GM12878 (cell line): Measurements from ENCODE around the gene ASCC2. TPM values are rescaled to one million over a fixed set of nuclear protein-coding genes. Genes with fewer than 3 reads are reported as not detected.

ENCODE experiments used
- ATAC-seq: fragments of 200-7000 bp; cut with Tn5 transposase; 3 replicates; pipeline ENCODE4 v1.9.1; 2020; ENCODE audit warnings: mild to moderate bottlenecking, moderate library complexity
- BruUV-seq: library from RNA; stranded (reverse); fragments of 400-500 nt; replicated peaks from 2 replicates; lab custom pipeline; 2021; lab: Mats Ljungman, UMichigan
- CTCF ChIA-PET: fragments of 300-600 bp; sonication (Branson Sonifier 250); formaldehyde crosslinking; extraction: SDS; loops from one replicate; lab custom pipeline; 2021; ENCODE audit warnings: inconsistent platforms; lab: Yijun Ruan, JAX
- POLR2A ChIA-PET: fragments of 350-600 bp; formaldehyde crosslinking; extraction: SDS; loops from one replicate; lab custom pipeline; 2021; ENCODE audit warnings: inconsistent platforms; lab: Charles Lee
- RAD21 ChIA-PET: fragments of 300-600 bp; sonication (Branson Sonifier 250); formaldehyde crosslinking; loops from one replicate; lab custom pipeline; 2023; ENCODE audit warnings: antibody characterized with exemption; ENCODE audit not compliant: unreplicated experiment; lab: Charles Lee
- SMC1A ChIA-PET: fragments of 300-600 bp; sonication (Branson Sonifier 250); formaldehyde crosslinking; loops from one replicate; lab custom pipeline; 2023; ENCODE audit not compliant: unreplicated experiment, uncharacterized antibody; lab: Charles Lee
- DNase-seq: peaks from one replicate; pipeline ENCODE4 v3.0.0-alpha.2; 2011; ENCODE audit warnings: low read depth, low spot score
- FAIRE-seq: peaks from 3 replicates; lab custom pipeline; 2011; peaks lifted over from hg19 to GRCh38; lab: Jason Lieb, UNC
- H2AFZ ChIP-seq: 2 replicates; pipeline ENCODE4 v1.6.0; 2011; ENCODE audit warnings: low read depth, low read length, control low read depth; ENCODE audit not compliant: control insufficient read depth
- H3K27ac ChIP-seq: 2 replicates; pipeline ENCODE4 v1.5.1; 2011; ENCODE audit warnings: control low read depth; ENCODE audit not compliant: control insufficient read depth, insufficient read depth
- H3K27me3 ChIP-seq, 2 experiments: replicated peaks in 1 of 2; 2 replicates each; pipeline versions ENCODE4 v1.6.0 to v1.6.1; 2011; ENCODE audit warnings: low read length in 1 of 2; ENCODE audit not compliant: control insufficient read depth in 2 of 2, insufficient read depth in 2 of 2
- H3K36me3 ChIP-seq, 2 experiments: 2 replicates each; pipeline ENCODE4 v1.5.1; 2011; ENCODE audit warnings: low read length in 1 of 2; ENCODE audit not compliant: control insufficient read depth in 2 of 2, insufficient read depth in 2 of 2
- H3K4me1 ChIP-seq: 2 replicates; pipeline ENCODE4 v1.6.1; 2011; ENCODE audit warnings: mild to moderate bottlenecking, low read length, moderate library complexity, mixed read lengths; ENCODE audit not compliant: control insufficient read depth, insufficient read depth
- H3K4me2 ChIP-seq: 2 replicates; pipeline ENCODE4 v1.6.0; 2011; ENCODE audit warnings: control low read depth; ENCODE audit not compliant: control insufficient read depth, insufficient read depth
- H3K4me3 ChIP-seq: fragments of 200-600 bp; sonication (generic); 2 replicates; pipeline ENCODE4 v1.5.1; 2016
- H3K79me2 ChIP-seq: 2 replicates; pipeline ENCODE4 v1.6.0; 2011; ENCODE audit warnings: low read length; ENCODE audit not compliant: control insufficient read depth, insufficient read depth
- H3K9ac ChIP-seq: 2 replicates; pipeline ENCODE4 v1.8.0; 2011; ENCODE audit warnings: low read length, control low read depth, mixed read lengths; ENCODE audit not compliant: control insufficient read depth, insufficient read depth
- H3K9me3 ChIP-seq: replicated peaks from 3 replicates; pipeline ENCODE4 v1.5.1; 2011; ENCODE audit warnings: mild to moderate bottlenecking, low read length; ENCODE audit not compliant: control insufficient read depth, insufficient read depth
- H4K20me1 ChIP-seq: 2 replicates; pipeline ENCODE4 v1.6.0; 2011; ENCODE audit not compliant: control insufficient read depth, insufficient read depth
- CBFB ChIP-seq: IDR thresholded peaks from 2 replicates; pipeline ENCODE4 v1.6.1; 2016; ENCODE audit warnings: antibody characterized with exemption, low read depth
- ESRRA ChIP-seq: IDR thresholded peaks from 2 replicates; pipeline ENCODE4 v1.6.1; 2012; ENCODE audit warnings: mild to moderate bottlenecking, low read length, improper control_type of control experiment
- HDAC2 ChIP-seq: fragments of 200-600 bp; sonication (generic); IDR thresholded peaks from 2 replicates; pipeline ENCODE4 v1.6.1; 2017
- IKZF2 ChIP-seq, 2 experiments: fragments of 450-650 bp; IDR thresholded peaks; 2 replicates each; pipeline ENCODE4 v1.6.1; 2017; ENCODE audit warnings: mild to moderate bottlenecking in 2 of 2, moderate library complexity in 2 of 2
- NR2C1 ChIP-seq: fragments of 450-650 bp; IDR thresholded peaks from 2 replicates; pipeline ENCODE4 v1.6.1; 2017; ENCODE audit warnings: antibody characterized with exemption, mild to moderate bottlenecking, moderate library complexity
- NR2F1 ChIP-seq: fragments of 450-650 bp; conservative IDR thresholded peaks from 2 replicates; pipeline ENCODE4 v1.6.1; 2017; ENCODE audit warnings: mild to moderate bottlenecking
- RFX5 ChIP-seq: IDR thresholded peaks from 2 replicates; pipeline ENCODE4 v1.6.1; 2011; ENCODE audit warnings: low read depth, low read length, improper control_type of control experiment
- SMAD5 ChIP-seq: IDR thresholded peaks from 2 replicates; pipeline ENCODE4 v1.6.1; 2016; ENCODE audit warnings: antibody characterized with exemption, low read depth
- SMC3 ChIP-seq: IDR thresholded peaks from 2 replicates; pipeline ENCODE4 v1.6.1; 2011; ENCODE audit warnings: low read length, improper control_type of control experiment, borderline replicate concordance
- TBL1XR1 ChIP-seq: IDR thresholded peaks from 2 replicates; pipeline ENCODE4 v1.6.1; 2012; ENCODE audit warnings: low read depth, low read length, improper control_type of control experiment
- ZNF217 ChIP-seq: fragments of 450-650 bp; IDR thresholded peaks from 2 replicates; pipeline ENCODE4 v1.6.1; 2017; ENCODE audit warnings: antibody characterized with exemption, mild to moderate bottlenecking
- WGBS: methylation state at CpG from one replicate; pipeline ENCODE4 v1.1.6; 2016; ENCODE audit warnings: low lambda C conversion rate; ENCODE audit not compliant: insufficient replicate concordance, insufficient coverage; ENCODE audit errors: missing lambda C conversion rate; 5-methylcytosine and 5-hydroxymethylcytosine counted together
- in situ Hi-C: fragments of 300-500 bp; cut with MboI; formaldehyde crosslinking; loops from 9 replicates; pipeline ENCODE4 v1.14.3; 2018; ENCODE audit warnings: mixed read lengths
- intact Hi-C: fragments of 100-400 bp; cut with micrococcal nuclease; formaldehyde crosslinking; loops from one replicate; pipeline ENCODE4 v1.14.2; 2022; ENCODE audit not compliant: unreplicated experiment
- polyA plus RNA-seq, 11 experiments: library from polyadenylated mRNA; depleted of rRNA in 4 of 11; unstranded in 6 of 11; stranded (reverse) in 5 of 11; fragments of >200 nt; fragmentation: Nextera tagmentation in 4 of 11; fragmentation: Illumina TruSeq in 1 of 11; extraction: Ambion mirVana in 4 of 11; extraction: Trizol in 1 of 11; gene quantifications; 1 replicate in 1 of 11; 2 replicates in 10 of 11; pipeline versions ENCODE4 v1.2.1 to v1.2.3, GENCODE V29; 2011 to 2016; ENCODE audit warnings: inconsistent platforms in 2 of 11, missing spikeins in 2 of 11, low read depth in 1 of 11
- total RNA-seq, 4 experiments: library from RNA; depleted of rRNA in 3 of 4; stranded (reverse); fragments of >200 nt in 3 of 4; fragmentation: Illumina TruSeq in 1 of 4; extraction: Trizol in 1 of 4; gene quantifications; 2 replicates each; pipeline versions ENCODE4 v1.2.1 to v1.2.3, GENCODE V29; 2013 to 2021
- TF ChIP-seq, protein P1 (sequence below): fragments of 450-650 bp; formaldehyde crosslinking; IDR thresholded peaks from 2 replicates; pipeline ENCODE4 v1.4.0; 2020; ENCODE audit warnings: mild to moderate bottlenecking, moderate library complexity

ASCC2 gene
- total and polyA plus RNA-seq, 10 of the 15 experiments (the other 5 are each of a cell fraction or from before 2014, with no cell fraction given): 5.3 to 91.4 (median 56.5) TPM

DNA sequence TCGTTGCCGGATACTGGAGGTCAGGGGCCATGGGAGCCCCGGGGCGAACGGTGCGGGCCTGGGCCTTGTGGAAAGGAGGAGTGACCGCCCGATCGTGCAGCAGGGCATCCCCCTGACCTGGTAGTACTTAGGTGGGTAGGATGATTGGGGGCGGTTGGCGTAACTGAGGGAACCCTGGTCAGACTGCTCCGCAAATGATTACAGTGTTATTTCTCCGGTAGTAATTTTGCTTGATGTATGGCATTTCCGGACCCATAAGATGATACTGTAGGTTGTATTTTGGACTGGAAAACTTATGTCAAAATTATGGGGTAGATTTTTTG lies 45.7 kb upstream of the ASCC2 start:
- H3K79me2 ChIP-seq: peaks cover 33% of the 10 kb centered on the region
- H3K9me3 ChIP-seq: no peaks in the 10 kb centered on the region
- no peak for DNase-seq
- no peaks in the 10 kb centered on the region for H3K4me1 ChIP-seq
- H3K9ac ChIP-seq: peak overlapping the region; percentile 78
- CTCF ChIA-PET: interaction anchor here (0.7 to 1.7 kb wide), 4 partner anchors 46 to 280 kb away, joined by 3 read pairs; partner anchors contain the start of genes ASCC2 and NF2
- peak overlapping the region; percentile 74 for H3K4me2 ChIP-seq
- intact Hi-C loops (loop anchor here (10.0 kb wide), 1 partner anchor 101 kb away; no protein-coding TSS in a partner anchor), in situ Hi-C loops (no loop called here)
- H3K27me3 ChIP-seq: no peaks in the 10 kb centered on the region
- no TSS peak for BruUV-seq
- SMC1A ChIA-PET: interaction anchor here (1.2 kb wide), 1 partner anchor 33 kb away, joined by 4 read pairs; no protein-coding TSS in a partner anchor
- peak overlapping the region; percentile 77 for H3K27ac ChIP-seq
- H2AFZ ChIP-seq: peak overlapping the region; percentile 90
- no peaks in the 10 kb centered on the region for H4K20me1 ChIP-seq
- ATAC-seq: peak; percentile 33
- H3K4me3 ChIP-seq: peak overlapping the region; percentile 70
- no peak for TF ChIP-seq HDAC2
- TF ChIP-seq SMC3: no peak
- TF ChIP-seq, protein P1, sequence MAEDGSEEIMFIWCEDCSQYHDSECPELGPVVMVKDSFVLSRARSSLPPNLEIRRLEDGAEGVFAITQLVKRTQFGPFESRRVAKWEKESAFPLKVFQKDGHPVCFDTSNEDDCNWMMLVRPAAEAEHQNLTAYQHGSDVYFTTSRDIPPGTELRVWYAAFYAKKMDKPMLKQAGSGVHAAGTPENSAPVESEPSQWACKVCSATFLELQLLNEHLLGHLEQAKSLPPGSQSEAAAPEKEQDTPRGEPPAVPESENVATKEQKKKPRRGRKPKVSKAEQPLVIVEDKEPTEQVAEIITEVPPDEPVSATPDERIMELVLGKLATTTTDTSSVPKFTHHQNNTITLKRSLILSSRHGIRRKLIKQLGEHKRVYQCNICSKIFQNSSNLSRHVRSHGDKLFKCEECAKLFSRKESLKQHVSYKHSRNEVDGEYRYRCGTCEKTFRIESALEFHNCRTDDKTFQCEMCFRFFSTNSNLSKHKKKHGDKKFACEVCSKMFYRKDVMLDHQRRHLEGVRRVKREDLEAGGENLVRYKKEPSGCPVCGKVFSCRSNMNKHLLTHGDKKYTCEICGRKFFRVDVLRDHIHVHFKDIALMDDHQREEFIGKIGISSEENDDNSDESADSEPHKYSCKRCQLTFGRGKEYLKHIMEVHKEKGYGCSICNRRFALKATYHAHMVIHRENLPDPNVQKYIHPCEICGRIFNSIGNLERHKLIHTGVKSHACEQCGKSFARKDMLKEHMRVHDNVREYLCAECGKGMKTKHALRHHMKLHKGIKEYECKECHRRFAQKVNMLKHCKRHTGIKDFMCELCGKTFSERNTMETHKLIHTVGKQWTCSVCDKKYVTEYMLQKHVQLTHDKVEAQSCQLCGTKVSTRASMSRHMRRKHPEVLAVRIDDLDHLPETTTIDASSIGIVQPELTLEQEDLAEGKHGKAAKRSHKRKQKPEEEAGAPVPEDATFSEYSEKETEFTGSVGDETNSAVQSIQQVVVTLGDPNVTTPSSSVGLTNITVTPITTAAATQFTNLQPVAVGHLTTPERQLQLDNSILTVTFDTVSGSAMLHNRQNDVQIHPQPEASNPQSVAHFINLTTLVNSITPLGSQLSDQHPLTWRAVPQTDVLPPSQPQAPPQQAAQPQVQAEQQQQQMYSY (CRISPR knock-in tag): no peak
- 0 out of 2 replicates have a peak, but pooled peaks have one; percentile 6 for TF ChIP-seq CBFB
- TF ChIP-seq SMAD5: no peak
- no peak for TF ChIP-seq RFX5
- TF ChIP-seq NR2C1: peak; percentile 40; the same call in 1 of the 2 replicates
- TF ChIP-seq ZNF217: no peak
- no peak for TF ChIP-seq TBL1XR1
- TF ChIP-seq IKZF2 (IDR thresholded peaks at IDR 0.05): 0 out of 4 replicates have a peak, but pooled peaks of 1 of the 2 experiments have one; percentile 2
- TF ChIP-seq NR2F1: peak; percentile 55
- TF ChIP-seq ESRRA: no peak
- RAD21 ChIA-PET: interaction anchor here (0.6 to 1.4 kb wide), 5 partner anchors 101 to 677 kb away, joined by 3 to 4 read pairs (median 3); partner anchors contain the start of gene ZMAT5
- no peak for FAIRE-seq
- WGBS: 1% methylated on average over 14 of the region's 14 CpGs
- POLR2A ChIA-PET: interaction anchor here (0.6 to 1.1 kb wide), 8 partner anchors 59 to 1338 kb away, joined by 3 to 7 read pairs (median 3); partner anchors contain the start of genes UQCR10 and ZMAT5
- no peaks in the 10 kb centered on the region for H3K36me3 ChIP-seq
